HepG2 (cell line): ENCODE results near the gene TRAPPC3. TPM values are rescaled to one million over a fixed set of nuclear protein-coding genes. Genes with fewer than 3 reads are reported as not detected.
A peak's percentile ranks its signal among the peaks of the same experiment; 100 is the strongest.

ENCODE experiments used
- AGO2 ChIP-seq: fragments of 200-400 bp; formaldehyde crosslinking; optimal IDR thresholded peaks from 2 replicates; pipeline ENCODE3; 2017; ENCODE audit warnings: mild to moderate bottlenecking, low read depth, low read length, moderate library complexity
- CC2D1A ChIP-seq: sonication (generic); formaldehyde crosslinking; IDR thresholded peaks from 2 replicates; pipeline ENCODE4 v1.8.1; 2023; ENCODE audit warnings: mild to moderate bottlenecking, missing genetic modification reagents
- CEBPB ChIP-seq: IDR thresholded peaks from 2 replicates; pipeline ENCODE4 v1.6.1; 2011; ENCODE audit warnings: low read depth, low read length, improper control_type of control experiment, borderline replicate concordance
- CEBPG ChIP-seq: IDR thresholded peaks from 2 replicates; pipeline ENCODE4 v1.6.1; 2016
- EHMT2 ChIP-seq: fragments of 200-600 bp; sonication (generic); IDR thresholded peaks from 2 replicates; pipeline ENCODE4 v1.7.0; 2017; ENCODE audit warnings: antibody characterized with exemption, low read depth, low read length, borderline replicate concordance
- FOXA3 ChIP-seq: IDR thresholded peaks from 2 replicates; pipeline ENCODE4 v1.6.1; 2016; ENCODE audit warnings: missing genetic modification reagents, missing compliant biosample characterization
- HNRNPLL ChIP-seq: fragments of 200-400 bp; formaldehyde crosslinking; IDR thresholded peaks from 2 replicates; pipeline ENCODE4 v1.6.1; 2017; ENCODE audit warnings: mild to moderate bottlenecking, low read depth, low read length; ENCODE audit not compliant: poor library complexity, severe bottlenecking
- IKZF5 ChIP-seq: IDR thresholded peaks from 2 replicates; pipeline ENCODE4 v1.6.1; 2018; ENCODE audit warnings: missing genetic modification reagents, mild to moderate bottlenecking, missing compliant biosample characterization
- KDM2A ChIP-seq: sonication (generic); formaldehyde crosslinking; IDR thresholded peaks from 2 replicates; pipeline ENCODE4 v1.4.0; 2020; ENCODE audit warnings: low read depth, missing genetic modification reagents, borderline replicate concordance
- MAFG ChIP-seq: sonication (generic); formaldehyde crosslinking; IDR thresholded peaks from 2 replicates; pipeline ENCODE4 v1.5.1; 2020; ENCODE audit warnings: mild to moderate bottlenecking, missing genetic modification reagents
- NAIF1 ChIP-seq: sonication (generic); formaldehyde crosslinking; IDR thresholded peaks from 2 replicates; pipeline ENCODE4 v1.5.0; 2020; ENCODE audit warnings: mild to moderate bottlenecking, missing genetic modification reagents, borderline replicate concordance
- NBN ChIP-seq: fragments of 450-650 bp; conservative IDR thresholded peaks from 2 replicates; pipeline ENCODE4 v1.6.1; 2017
- NR2F6 ChIP-seq, 2 experiments: IDR thresholded peaks; 2 replicates each; pipeline ENCODE4 v1.6.1; 2016; ENCODE audit warnings: antibody characterized with exemption in 1 of 2, mild to moderate bottlenecking in 1 of 2
- TIGD3 ChIP-seq: sonication (generic); formaldehyde crosslinking; IDR thresholded peaks from 2 replicates; pipeline ENCODE4 v1.5.1; 2020; ENCODE audit warnings: mild to moderate bottlenecking, missing genetic modification reagents, borderline replicate concordance
- TRIM24 ChIP-seq: sonication (generic); formaldehyde crosslinking; IDR thresholded peaks from 2 replicates; pipeline ENCODE4 v1.8.0; 2022; ENCODE audit warnings: mild to moderate bottlenecking, missing genetic modification reagents
- ZFP82 ChIP-seq: sonication (generic); formaldehyde crosslinking; IDR thresholded peaks from 2 replicates; pipeline ENCODE4 v1.5.1; 2020; ENCODE audit warnings: mild to moderate bottlenecking, missing genetic modification reagents, borderline replicate concordance
- ZIK1 ChIP-seq: sonication (generic); formaldehyde crosslinking; IDR thresholded peaks from 2 replicates; pipeline ENCODE4 v1.5.0; 2020; ENCODE audit warnings: mild to moderate bottlenecking, low read depth, missing genetic modification reagents, borderline replicate concordance
- ZNF274 ChIP-seq: sonication (generic); formaldehyde crosslinking; IDR thresholded peaks from 2 replicates; pipeline ENCODE4 v1.5.1; 2020; ENCODE audit warnings: mild to moderate bottlenecking, missing genetic modification reagents
- ZNF296 ChIP-seq: sonication (generic); formaldehyde crosslinking; conservative IDR thresholded peaks from 2 replicates; pipeline ENCODE4 v1.5.0; 2020; ENCODE audit warnings: mild to moderate bottlenecking, missing genetic modification reagents
- ZNF382 ChIP-seq: sonication (generic); formaldehyde crosslinking; IDR thresholded peaks from 2 replicates; pipeline ENCODE4 v1.5.0; 2020; ENCODE audit warnings: missing genetic modification reagents, mild to moderate bottlenecking, borderline replicate concordance
- ZNF512B ChIP-seq: sonication (generic); formaldehyde crosslinking; IDR thresholded peaks from 2 replicates; pipeline ENCODE4 v1.5.1; 2020; ENCODE audit warnings: missing genetic modification reagents, mild to moderate bottlenecking, borderline replicate concordance
- ZNF749 ChIP-seq: sonication (generic); formaldehyde crosslinking; IDR thresholded peaks from 2 replicates; pipeline ENCODE4 v1.8.0; 2022; ENCODE audit warnings: mild to moderate bottlenecking, missing genetic modification reagents, moderate library complexity, borderline replicate concordance
- ZNF878 ChIP-seq: sonication (generic); formaldehyde crosslinking; IDR thresholded peaks from 2 replicates; pipeline ENCODE4 v1.8.1; 2023; ENCODE audit warnings: mild to moderate bottlenecking, missing genetic modification reagents, moderate library complexity
- ZSCAN20 ChIP-seq: sonication (generic); formaldehyde crosslinking; IDR thresholded peaks from 2 replicates; pipeline ENCODE4 v1.4.0; 2020; ENCODE audit warnings: missing genetic modification reagents, mild to moderate bottlenecking, borderline replicate concordance
- ZSCAN21 ChIP-seq: sonication (generic); formaldehyde crosslinking; IDR thresholded peaks from 2 replicates; pipeline ENCODE4 v1.8.0; 2022; ENCODE audit warnings: mild to moderate bottlenecking, missing genetic modification reagents, moderate library complexity, borderline replicate concordance
- polyA plus RNA-seq, 8 experiments: library from polyadenylated mRNA; depleted of rRNA in 3 of 8; stranded (reverse) in 7 of 8; unstranded in 1 of 8; fragments of >200 nt; fragmentation: Illumina TruSeq in 4 of 8; extraction: Trizol in 4 of 8; gene quantifications; 2 replicates each; pipeline versions ENCODE4 v1.2.1 to v1.2.3, GENCODE V29; 2011 to 2016; ENCODE audit warnings: low read depth in 4 of 8, missing spikeins in 1 of 8, mixed read lengths in 1 of 8; ENCODE audit not compliant: insufficient read depth in 1 of 8
- total RNA-seq, 5 experiments: library from RNA; depleted of rRNA; stranded (reverse); fragments of >200 nt; fragmentation: Illumina TruSeq; extraction: Trizol; gene quantifications; 2 replicates each; pipeline ENCODE4 v1.2.3, GENCODE V29; 2016; ENCODE audit warnings: low read depth in 1 of 5

Gene TRAPPC3
- total and polyA plus RNA-seq, 2 of the 13 experiments (the other 11 are each of a cell fraction or from before 2014, with no cell fraction given), result 53.7 to 62.4 TPM

- peak; percentile 88 for TF ChIP-seq IKZF5
- peak; percentile 79 for TF ChIP-seq AGO2
- no peak for TF ChIP-seq TRIM24 (CRISPR knock-in tag)
- TF ChIP-seq NR2F6 (IDR thresholded peaks at IDR 0.05), result no peak
- TF ChIP-seq NR2F6 (CRISPR knock-in tag; IDR thresholded peaks at IDR 0.05), result peak; percentile 43; the same call in 1 of the 2 replicates
- no peak for TF ChIP-seq NBN
- TF ChIP-seq FOXA3 (CRISPR knock-in tag), result peak; percentile 73
- peak; percentile 75; the same call in 1 of the 2 replicates for TF ChIP-seq NAIF1 (CRISPR knock-in tag)
- peak; percentile 93; the same call in 1 of the 2 replicates for TF ChIP-seq ZIK1 (CRISPR knock-in tag)
- TF ChIP-seq ZNF382 (CRISPR knock-in tag), result no peak
- peak; percentile 68 for TF ChIP-seq HNRNPLL
- no peak for TF ChIP-seq EHMT2
- TF ChIP-seq ZNF296 (CRISPR knock-in tag), result no peak; the same call in 1 of the 2 replicates
- TF ChIP-seq CC2D1A (CRISPR knock-in tag), result no peak
- TF ChIP-seq ZNF512B (CRISPR knock-in tag), result no peak
- no peak for TF ChIP-seq CEBPB
- no peak; the same call in 1 of the 2 replicates for TF ChIP-seq TIGD3 (CRISPR knock-in tag)
- peak; percentile 86; the same call in 1 of the 2 replicates for TF ChIP-seq ZNF274 (CRISPR knock-in tag)
- peak; percentile 98 for TF ChIP-seq KDM2A (CRISPR knock-in tag)
- TF ChIP-seq ZNF878, result no peak
- TF ChIP-seq ZSCAN20, result no peak
- TF ChIP-seq ZNF749 (CRISPR knock-in tag), result peak; percentile 89
- peak; percentile 66; the same call in 1 of the 2 replicates for TF ChIP-seq MAFG (CRISPR knock-in tag)
- no peak for TF ChIP-seq ZSCAN21 (CRISPR knock-in tag)
- TF ChIP-seq CEBPG (CRISPR knock-in tag), result no peak
- TF ChIP-seq ZFP82 (CRISPR knock-in tag), result peak; percentile 57; the same call in 1 of the 2 replicates
Observed at GRCh38 chr1:36088577-36089392, 60.5 kb downstream of the TRAPPC3 start, which contains the start of gene ADPRS (continued).
